Neuronal stem cell (in vitro differentiated cells): ENCODE data around the gene METTL24. TPM values are rescaled to one million over a fixed set of nuclear protein-coding genes. Genes with fewer than 3 reads are reported as not detected.

Source experiments
- DNase-seq: peaks from one replicate; pipeline ENCODE4 v3.0.0-alpha.2; 2013; ENCODE audit warnings: low spot score
- H2AFZ ChIP-seq: one replicate; pipeline ENCODE4 v1.6.1; 2013; ENCODE audit warnings: mild to moderate bottlenecking, low read length, inconsistent platforms
- H2AK5ac ChIP-seq: 2 replicates; pipeline ENCODE4 v1.6.1; 2013; ENCODE audit warnings: low read depth, mild to moderate bottlenecking, inconsistent platforms, low read length, moderate library complexity, mixed read lengths
- H2BK120ac ChIP-seq: 2 replicates; pipeline ENCODE4 v1.6.1; 2013; ENCODE audit warnings: low read depth, mild to moderate bottlenecking, inconsistent platforms, low read length, moderate library complexity, mixed read lengths
- H2BK12ac ChIP-seq: one replicate; pipeline ENCODE4 v1.6.1; 2013; ENCODE audit warnings: low read length, inconsistent platforms
- H2BK15ac ChIP-seq: 2 replicates; pipeline ENCODE4 v1.6.1; 2013; ENCODE audit warnings: mild to moderate bottlenecking, low read length, inconsistent platforms, mixed read lengths
- H2BK5ac ChIP-seq: one replicate; pipeline ENCODE4 v1.6.1; 2013; ENCODE audit warnings: inconsistent platforms, mild to moderate bottlenecking, low read length, moderate library complexity
- H3K14ac ChIP-seq: one replicate; pipeline ENCODE4 v1.6.1; 2013; ENCODE audit warnings: low read length, inconsistent platforms
- H3K18ac ChIP-seq: 2 replicates; pipeline ENCODE4 v1.6.1; 2013; ENCODE audit warnings: low read length, inconsistent platforms
- H3K23ac ChIP-seq: 2 replicates; pipeline ENCODE4 v1.6.1; 2013; ENCODE audit warnings: low read depth, mild to moderate bottlenecking, mixed read lengths, low read length, inconsistent platforms; ENCODE audit not compliant: poor library complexity
- H3K27ac ChIP-seq: replicated peaks from 3 replicates; pipeline ENCODE4 v1.5.1; 2013; ENCODE audit warnings: low read length, inconsistent platforms
- H3K27me3 ChIP-seq, 3 experiments: 2 replicates each; pipeline ENCODE4 v1.6.1; 2013; ENCODE audit warnings: low read length in 3 of 3, mild to moderate bottlenecking in 2 of 3, inconsistent platforms in 1 of 3, low read depth in 1 of 3, mixed read lengths in 1 of 3, moderate library complexity in 1 of 3; ENCODE audit not compliant: control insufficient read depth in 3 of 3, insufficient read depth in 3 of 3
- H3K36me3 ChIP-seq, 2 donors: replicated peaks in 1 of 2; 2 replicates each; pipeline ENCODE4 v1.6.1; 2013; ENCODE audit warnings: low read length in 2 of 2; ENCODE audit not compliant: control insufficient read depth in 2 of 2, insufficient read depth in 2 of 2
- H3K4ac ChIP-seq: 2 replicates; pipeline ENCODE4 v1.6.1; 2013; ENCODE audit warnings: inconsistent platforms, mild to moderate bottlenecking, low read length, moderate library complexity
- H3K4me1 ChIP-seq, 2 donors: 1 replicate in 1 of 2; 2 replicates in 1 of 2; pipeline ENCODE4 v1.6.1; 2013; ENCODE audit warnings: low read length in 2 of 2, low read depth in 1 of 2; ENCODE audit not compliant: control insufficient read depth in 2 of 2, insufficient read depth in 1 of 2
- H3K4me2 ChIP-seq: one replicate; pipeline ENCODE4 v1.6.1; 2013; ENCODE audit warnings: mild to moderate bottlenecking, low read length, inconsistent platforms; ENCODE audit not compliant: insufficient read depth, poor library complexity, severe bottlenecking
- H3K4me3 ChIP-seq, 2 donors: 2 replicates each; pipeline ENCODE4 v1.5.1; 2013; ENCODE audit warnings: low read length in 2 of 2, mild to moderate bottlenecking in 2 of 2, inconsistent platforms in 1 of 2, moderate library complexity in 1 of 2
- H3K79me1 ChIP-seq: one replicate; pipeline ENCODE4 v1.6.1; 2013; ENCODE audit warnings: low read depth, mild to moderate bottlenecking, inconsistent platforms, low read length, moderate library complexity
- H3K9ac ChIP-seq: one replicate; pipeline ENCODE4 v1.6.1; 2013; ENCODE audit warnings: mild to moderate bottlenecking, low read depth, low read length, inconsistent platforms; ENCODE audit not compliant: poor library complexity
- H3K9me3 ChIP-seq, 2 donors: replicated peaks in 1 of 2; 2 replicates each; pipeline versions ENCODE3 to v1.6.1; 2013; ENCODE audit warnings: low read length in 2 of 2, mild to moderate bottlenecking in 2 of 2, inconsistent platforms in 1 of 2, low read depth in 1 of 2, mixed read lengths in 1 of 2, moderate library complexity in 1 of 2; ENCODE audit not compliant: control insufficient read depth in 2 of 2, insufficient read depth in 1 of 2
- H4K8ac ChIP-seq: one replicate; pipeline ENCODE4 v1.6.1; 2013; ENCODE audit warnings: low read depth, mild to moderate bottlenecking, inconsistent platforms, low read length, moderate library complexity
- H4K91ac ChIP-seq: one replicate; pipeline ENCODE4 v1.6.1; 2013; ENCODE audit warnings: low read length, low read depth, mild to moderate bottlenecking, inconsistent platforms; ENCODE audit not compliant: poor library complexity
- WGBS, 2 donors: extraction: QIAGEN DNeasy Blood & Tissue Kit; methylation state at CpG; one replicate each; pipeline ENCODE4 v1.1.7; 2013; ENCODE audit warnings: missing lambda C conversion rate in 2 of 2, mixed read lengths in 1 of 2; ENCODE audit not compliant: insufficient read length in 2 of 2, insufficient replicate concordance in 1 of 2; ENCODE audit errors: extremely low coverage in 2 of 2; 5-methylcytosine and 5-hydroxymethylcytosine counted together
- polyA plus RNA-seq, 2 experiments: library from polyadenylated mRNA; stranded (reverse); fragments of 200-250 nt; gene quantifications; one replicate each; pipeline ENCODE4 v1.2.3, GENCODE V29; 2013

The METTL24 gene, protein sequence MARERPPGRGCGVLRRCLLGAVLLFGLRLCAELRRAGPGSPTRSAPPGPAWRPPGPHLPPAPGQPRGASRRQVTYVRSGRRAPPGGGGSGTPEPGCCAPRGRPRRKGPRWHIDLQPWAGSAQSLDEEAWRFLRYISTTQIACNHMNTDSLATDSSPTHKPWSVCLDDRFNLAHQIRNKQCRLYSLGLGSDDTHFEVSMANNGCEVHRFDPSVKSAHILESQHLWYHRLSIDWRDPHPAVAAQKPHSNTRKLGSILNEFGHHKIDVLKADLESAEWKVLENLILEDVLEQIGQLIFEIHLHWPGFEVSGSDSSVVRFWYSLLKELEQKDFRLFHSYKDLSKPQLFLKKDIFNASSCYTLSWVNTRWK
- polyA plus RNA-seq (2013, experiment 1 of 2), result 1.3 TPM
- polyA plus RNA-seq (2013, experiment 2 of 2), result 1.1 TPM

DNA sequence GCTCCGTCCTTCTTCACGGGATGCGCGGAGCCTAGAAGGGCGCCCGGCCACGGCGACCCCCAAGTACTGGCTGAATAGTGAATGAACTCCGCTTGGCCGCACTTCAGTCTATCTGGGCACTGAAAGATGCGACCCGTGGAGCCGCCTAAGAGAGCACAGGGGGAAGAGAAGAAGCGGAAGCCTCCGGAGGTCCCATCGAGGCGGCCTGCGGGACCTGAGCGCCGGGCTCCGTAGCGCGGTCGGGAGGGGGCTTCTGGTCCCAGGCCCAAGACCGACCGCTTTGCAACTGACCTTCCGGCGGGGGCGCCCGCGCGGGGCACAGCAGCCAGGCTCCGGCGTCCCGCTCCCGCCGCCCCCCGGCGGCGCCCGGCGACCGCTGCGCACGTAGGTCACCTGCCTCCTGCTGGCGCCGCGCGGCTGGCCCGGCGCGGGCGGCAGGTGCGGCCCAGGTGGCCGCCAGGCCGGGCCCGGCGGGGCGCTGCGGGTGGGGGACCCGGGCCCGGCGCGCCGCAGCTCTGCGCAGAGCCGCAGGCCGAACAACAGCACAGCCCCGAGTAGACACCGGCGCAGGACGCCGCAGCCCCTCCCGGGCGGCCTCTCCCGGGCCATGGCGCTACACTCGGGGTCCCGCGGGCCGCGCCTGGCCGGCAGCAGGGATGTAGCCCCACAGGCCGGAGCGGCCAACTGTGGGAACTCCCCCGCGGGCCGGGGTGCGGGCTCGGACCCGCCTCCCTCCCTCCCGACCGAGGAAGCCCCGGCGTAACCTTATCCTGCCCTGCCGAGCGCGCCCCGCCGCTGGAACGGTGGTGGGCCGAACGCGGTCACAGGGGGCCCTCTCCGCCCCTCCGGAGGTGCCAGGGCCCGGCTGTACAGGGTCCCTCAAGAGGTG, at the start of gene METTL24:
TSS of gene METTL24 (minus strand) at position 686 of the 889 bp plus-strand sequence. CDS start at position 609, 77 bp downstream.
- no peak within 1 kb of the TSS for H4K8ac ChIP-seq
- no peaks in the 10 kb centered on the region for H3K36me3 ChIP-seq
- H3K9ac ChIP-seq, result peak within 1 kb of the TSS; percentile 75
- H2BK12ac ChIP-seq, result peak within 1 kb of the TSS; percentile 16
- no peak within 1 kb of the TSS for H3K14ac ChIP-seq
- H3K4me2 ChIP-seq, result peak within 1 kb of the TSS; percentile 72
- no peak for DNase-seq
- H2AFZ ChIP-seq, result peak within 1 kb of the TSS; percentile 25
- H3K27ac ChIP-seq, result no peak within 1 kb of the TSS
- peaks cover 0 to 2% (median 0%) of the 10 kb centered on the region in 3 experiments for H3K27me3 ChIP-seq
- WGBS, 2 donors, result no CpG with 5 or more reads among the region's 107 CpGs
- peaks cover 2 to 15% of the 10 kb centered on the region in 2 donors for H3K9me3 ChIP-seq
- peak within 1 kb of the TSS; percentile 35 for H4K91ac ChIP-seq
- H2BK15ac ChIP-seq, result no peak within 1 kb of the TSS
- peak within 1 kb of the TSS; percentile 30 for H2BK120ac ChIP-seq
- H3K23ac ChIP-seq, result no peak within 1 kb of the TSS
- H2BK5ac ChIP-seq, result no peak within 1 kb of the TSS
- no peak within 1 kb of the TSS for H3K4ac ChIP-seq
- H3K4me1 ChIP-seq, result peaks cover 26 to 34% of the 10 kb centered on the region in 2 donors
- peak within 1 kb of the TSS; percentile 90 for H3K18ac ChIP-seq
- no peaks in the 10 kb centered on the region for H3K79me1 ChIP-seq
- peak within 1 kb of the TSS; percentile 20 for H2AK5ac ChIP-seq
- peak within 1 kb of the TSS in 1 of 2 donors; percentile 78 for H3K4me3 ChIP-seq

DNA sequence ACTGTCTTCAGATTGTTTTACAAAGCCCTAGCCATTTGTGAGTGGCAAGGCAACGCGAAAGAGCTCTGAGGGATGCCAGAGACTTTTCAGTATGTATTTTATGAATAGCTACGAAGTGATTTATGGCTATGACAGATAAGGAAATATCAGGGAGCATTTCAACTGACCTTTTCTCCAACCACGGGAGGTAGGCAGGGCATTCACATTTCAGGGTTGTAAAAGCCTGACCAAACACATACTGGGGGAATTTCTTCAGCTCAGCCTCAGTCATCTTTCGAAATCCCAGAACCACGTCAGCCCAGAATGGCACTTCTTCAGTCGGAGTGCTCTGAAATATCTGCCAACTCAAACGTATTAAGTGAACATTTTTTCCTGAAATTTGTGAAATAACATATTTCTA, 46.5 kb upstream of the METTL24 start:
- H3K14ac ChIP-seq, result no peak overlapping the region
- no peak overlapping the region for H3K4ac ChIP-seq
- no peak overlapping the region for H3K18ac ChIP-seq
- no peak overlapping the region for H3K23ac ChIP-seq
- H3K27ac ChIP-seq, result no peak overlapping the region
- no peak overlapping the region for H3K4me3 ChIP-seq
- WGBS, 2 donors, result no CpG with 5 or more reads among the region's 8 CpGs
- no peak overlapping the region for H2BK5ac ChIP-seq
- no peak overlapping the region for H2BK12ac ChIP-seq
- no peaks in the 10 kb centered on the region for H3K36me3 ChIP-seq
- H3K4me2 ChIP-seq, result no peak overlapping the region
- no peak for DNase-seq
- H4K91ac ChIP-seq, result no peak overlapping the region
- no peak overlapping the region for H2BK15ac ChIP-seq
- no peak overlapping the region for H4K8ac ChIP-seq
- no peaks in the 10 kb centered on the region for H3K9me3 ChIP-seq
- H3K27me3 ChIP-seq, result no peaks in the 10 kb centered on the region
- no peaks in the 10 kb centered on the region for H3K79me1 ChIP-seq
- no peak overlapping the region for H3K9ac ChIP-seq
- no peak overlapping the region for H2BK120ac ChIP-seq
- H3K4me1 ChIP-seq, result no peaks in the 10 kb centered on the region
- no peak overlapping the region for H2AFZ ChIP-seq
- H2AK5ac ChIP-seq, result no peak overlapping the region

DNA sequence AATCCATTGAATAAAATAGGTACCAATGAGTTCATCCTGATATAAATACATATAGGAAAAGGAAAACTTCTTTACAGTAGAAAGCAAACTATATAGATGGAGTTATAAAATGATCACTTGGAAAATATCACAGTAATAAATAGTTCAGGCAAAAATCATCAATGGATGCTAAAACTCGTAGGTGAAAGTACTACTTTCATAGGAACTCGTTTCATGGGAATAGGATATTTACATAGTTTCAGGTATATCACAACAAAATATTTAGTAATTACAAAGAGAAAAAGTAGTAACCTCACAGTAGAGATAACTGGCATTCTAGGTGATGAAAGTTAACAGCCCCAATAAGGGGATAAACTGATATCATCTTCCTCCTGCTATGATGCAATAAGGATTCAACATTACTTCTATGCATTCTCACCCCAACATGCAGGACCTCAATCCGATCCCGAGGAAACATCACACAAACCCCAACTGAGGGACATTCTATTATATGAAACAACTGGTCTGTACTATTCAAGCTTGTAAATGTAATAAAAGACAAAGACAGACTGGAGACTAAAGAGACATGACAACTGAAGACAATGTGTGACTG, 43.5 kb upstream of the METTL24 start:
- no peak overlapping the region for H2BK15ac ChIP-seq
- DNase-seq, result no peak
- no peak overlapping the region for H4K8ac ChIP-seq
- H3K27me3 ChIP-seq, result no peaks in the 10 kb centered on the region
- no peak overlapping the region for H3K18ac ChIP-seq
- H3K4me3 ChIP-seq, result no peak overlapping the region
- H2AK5ac ChIP-seq, result no peak overlapping the region
- H3K14ac ChIP-seq, result no peak overlapping the region
- WGBS, 2 donors, result no CpG with 5 or more reads among the region's 4 CpGs
- H2BK120ac ChIP-seq, result no peak overlapping the region
- no peak overlapping the region for H3K23ac ChIP-seq
- H2BK12ac ChIP-seq, result no peak overlapping the region
- H2AFZ ChIP-seq, result no peak overlapping the region
- H3K79me1 ChIP-seq, result no peaks in the 10 kb centered on the region
- no peak overlapping the region for H3K9ac ChIP-seq
- no peak overlapping the region for H3K4ac ChIP-seq
- H3K4me2 ChIP-seq, result no peak overlapping the region
- H3K27ac ChIP-seq, result no peak overlapping the region
- H2BK5ac ChIP-seq, result no peak overlapping the region
- H3K4me1 ChIP-seq, result no peaks in the 10 kb centered on the region
- no peak overlapping the region for H4K91ac ChIP-seq
- H3K9me3 ChIP-seq, result no peaks in the 10 kb centered on the region
- no peaks in the 10 kb centered on the region for H3K36me3 ChIP-seq
